Fibroblast of skin of abdomen (primary cell): ENCODE results near the gene MRPS31. TPM values are rescaled to one million over a fixed set of nuclear protein-coding genes. Genes with fewer than 3 reads are reported as not detected.

Experiments used
- DNase-seq: peaks from one replicate; pipeline ENCODE4 v3.0.0-alpha.2; 2013
- polyA plus RNA-seq, 2 experiments: library from polyadenylated mRNA; unstranded; fragments of 120-200 nt; gene quantifications; one replicate each; pipeline ENCODE4 v1.2.1, GENCODE V29; 2013; ENCODE audit not compliant: insufficient read length in 2 of 2

The MRPS31 gene
- polyA plus RNA-seq (2013, experiment 1 of 2; ENCODE audit: insufficient read length): 17.3 TPM
- 19.7 TPM for polyA plus RNA-seq (2013, experiment 2 of 2; ENCODE audit: insufficient read length)

- DNase-seq: peak; percentile 93
These were observed at the start of gene MRPS31 for GRCh38 chr13:40770934-40771618. MRPS31 (minus strand) TSS chr13:40771190; CDS start chr13:40771136, 54 bp downstream.

GRCh38 chr13:40819797-40820315 is 48.9 kb upstream of the MRPS31 start:
- DNase-seq: no peak

- no peak for DNase-seq
These were observed 47.9 kb upstream of the MRPS31 start for GRCh38 chr13:40818926-40819325.

GRCh38 chr13:40814803-40815202 is 43.8 kb upstream of the MRPS31 start:
- DNase-seq: no peak

GRCh38 chr13:40813667-40814454 is 42.9 kb upstream of the MRPS31 start:
- peak; percentile 4 for DNase-seq

GRCh38 chr13:40812724-40813445 is 41.9 kb upstream of the MRPS31 start:
- peak; percentile 17 for DNase-seq

- DNase-seq: no peak
These were observed 41.1 kb upstream of the MRPS31 start for GRCh38 chr13:40812102-40812501.

GRCh38 chr13:40809471-40809870 is 38.5 kb upstream of the MRPS31 start:
- DNase-seq: no peak

GRCh38 chr13:40806241-40806640 is 35.3 kb upstream of the MRPS31 start:
- DNase-seq: no peak

- no peak for DNase-seq
These were observed 32.3 kb upstream of the MRPS31 start for GRCh38 chr13:40803316-40803715.

- no peak for DNase-seq
These were observed 30.5 kb upstream of the MRPS31 start for GRCh38 chr13:40801255-40802217.

GRCh38 chr13:40800559-40800958 is 29.6 kb upstream of the MRPS31 start:
- DNase-seq: no peak

GRCh38 chr13:40799508-40799907 is 28.5 kb upstream of the MRPS31 start:
- DNase-seq: no peak

GRCh38 chr13:40798380-40798779 is 27.4 kb upstream of the MRPS31 start:
- DNase-seq: no peak

GRCh38 chr13:40796649-40797048 is 25.7 kb upstream of the MRPS31 start:
- DNase-seq: no peak

GRCh38 chr13:40794414-40795368 is 23.7 kb upstream of the MRPS31 start:
- DNase-seq: no peak

- DNase-seq: no peak
These were observed 22.3 kb upstream of the MRPS31 start for GRCh38 chr13:40793339-40793738.

GRCh38 chr13:40792284-40793051 is 21.5 kb upstream of the MRPS31 start:
- DNase-seq: no peak

- no peak for DNase-seq
These were observed 19.2 kb upstream of the MRPS31 start for GRCh38 chr13:40790154-40790616.
